ENCODE measurements around the gene SHFL.

SHFL gene

DNA sequence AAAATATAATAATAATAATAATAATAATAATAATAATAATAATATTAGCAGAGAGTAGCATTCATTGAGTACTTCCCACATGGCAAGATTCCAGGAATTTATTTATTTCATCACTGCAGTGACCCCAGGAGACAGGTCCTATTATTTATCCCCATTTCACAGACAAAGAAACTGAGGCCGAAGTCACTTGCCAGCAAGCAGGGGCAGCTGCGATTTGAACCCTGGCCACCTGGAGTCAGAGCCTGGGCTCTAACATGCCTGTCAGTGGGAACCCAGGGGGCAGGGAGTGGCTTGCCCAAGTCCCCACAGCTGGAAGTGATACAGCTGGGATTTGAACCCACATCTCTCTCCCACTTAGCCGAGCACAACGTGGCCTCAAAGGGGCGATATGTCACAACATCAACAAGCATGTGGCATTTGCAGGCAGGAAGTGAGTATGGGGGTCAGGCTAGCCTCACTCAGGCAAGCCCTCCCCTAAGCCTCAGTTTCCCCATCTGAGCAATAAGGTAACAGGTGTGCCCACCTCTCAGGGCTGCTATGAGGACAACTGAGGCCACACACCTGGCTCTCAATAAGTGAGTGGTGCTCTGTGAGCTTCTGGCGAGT is 2.9 kb downstream of the SHFL start:
- no peak for DNase-seq

DNA sequence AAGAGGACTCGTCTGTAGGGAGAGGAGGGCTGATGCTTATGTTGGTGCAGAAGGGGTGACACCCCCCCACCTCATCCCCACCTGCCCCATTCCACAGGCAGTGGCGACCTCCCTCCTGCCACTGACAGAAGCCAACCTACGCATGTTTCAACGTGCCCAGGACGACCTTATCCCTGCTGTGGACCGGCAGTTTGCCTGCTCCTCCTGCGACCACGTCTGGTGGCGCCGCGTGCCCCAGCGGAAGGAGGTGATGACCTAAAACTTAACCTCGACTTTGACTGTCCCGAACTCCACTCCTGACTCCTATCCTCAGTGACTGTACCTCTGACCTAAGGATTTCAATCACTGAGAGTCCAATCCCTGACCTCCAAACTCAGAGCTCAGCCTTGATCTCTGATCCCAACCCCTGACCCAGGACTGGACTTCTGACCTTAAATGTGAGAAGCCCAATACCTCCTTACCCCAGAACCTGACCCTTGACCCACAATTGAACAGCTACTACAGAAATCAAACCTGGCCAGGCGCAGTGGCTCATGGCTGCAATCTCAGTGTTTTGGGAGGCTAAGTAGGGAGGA is 3.8 kb downstream of the SHFL start:
- no peak for DNase-seq

DNA sequence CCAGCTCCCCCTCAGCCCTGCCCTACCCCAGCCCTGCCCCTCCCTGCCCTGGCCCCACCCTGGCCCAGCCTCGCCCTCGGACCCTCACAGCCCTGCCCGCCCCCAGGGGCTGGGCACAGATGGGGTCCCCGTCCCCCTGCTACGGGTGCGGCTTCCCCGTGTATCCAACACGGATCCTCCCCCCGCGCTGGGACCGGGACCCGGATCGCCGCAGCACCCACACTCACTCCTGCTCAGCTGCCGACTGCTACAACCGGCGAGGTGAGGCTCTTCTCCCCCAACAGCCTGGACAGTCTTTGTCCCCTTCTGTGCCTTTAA is 5.2 kb downstream of the SHFL start:
- DNase-seq: no peak

DNA sequence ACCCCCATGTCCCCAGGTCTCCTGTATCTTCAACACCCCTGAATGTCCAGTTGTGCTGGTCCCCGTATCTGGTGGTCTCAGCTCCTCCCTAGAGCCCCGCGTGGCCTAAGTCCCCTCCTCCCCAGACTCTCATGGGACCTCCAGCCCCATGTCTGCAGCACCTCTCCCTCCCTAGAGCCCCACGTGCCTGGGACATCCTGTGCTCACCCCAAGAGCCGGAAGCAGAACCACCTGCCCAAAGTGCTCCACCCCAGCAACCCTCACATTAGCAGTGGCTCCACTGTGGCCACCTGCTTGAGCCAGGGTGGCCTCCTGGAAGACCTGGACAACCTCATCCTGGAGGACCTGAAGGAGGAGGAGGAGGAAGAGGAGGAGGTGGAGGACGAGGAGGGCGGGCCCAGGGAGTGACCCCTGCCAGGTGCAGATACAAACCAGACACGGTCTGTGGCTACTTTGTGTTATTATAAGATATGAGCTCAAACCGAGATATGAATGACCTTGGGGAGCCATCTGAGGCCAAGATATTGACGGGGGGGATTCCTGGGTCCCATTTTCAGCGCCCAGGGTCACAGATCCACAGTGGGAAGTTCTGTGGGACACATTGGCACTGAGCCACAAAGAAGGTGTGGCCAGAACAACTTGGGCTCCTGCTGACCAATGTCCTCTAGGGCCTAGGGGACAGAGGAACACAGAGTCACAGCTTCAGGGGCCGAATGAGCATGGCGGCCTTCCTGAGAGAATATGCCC is 6.0 kb downstream of the SHFL start:
- no peak for DNase-seq

DNA sequence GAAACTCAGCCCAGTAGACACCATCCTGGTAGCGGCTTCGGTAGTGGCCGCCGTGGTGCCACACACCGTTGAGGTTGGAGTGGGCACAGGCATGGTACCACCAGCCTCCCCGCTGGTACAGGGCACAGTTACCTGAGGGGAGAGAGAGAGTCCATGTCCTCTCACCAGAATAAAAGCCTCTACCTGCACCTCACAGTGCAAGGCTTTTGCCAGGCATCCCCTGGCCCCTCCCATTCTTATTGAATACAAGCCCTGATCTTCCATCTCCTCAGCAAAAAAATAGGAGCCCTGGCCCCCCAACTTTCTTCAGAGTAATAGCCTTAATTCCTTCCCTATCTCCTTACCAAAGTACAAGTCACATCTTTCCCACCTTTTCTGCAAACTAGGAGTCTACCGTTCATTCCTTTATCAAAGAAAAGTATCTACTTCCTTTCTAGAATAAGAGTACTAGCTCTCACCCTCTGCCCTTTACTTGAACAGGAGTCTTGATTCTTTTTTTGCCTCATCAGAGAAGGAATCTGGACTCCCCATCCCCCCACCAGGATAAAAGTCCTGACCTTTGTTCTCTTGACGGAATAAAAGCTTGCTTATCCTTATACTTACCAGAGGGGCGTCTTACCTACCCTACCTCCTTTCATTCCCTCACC is 6.7 kb downstream of the SHFL start:
- DNase-seq: no peak

DNA sequence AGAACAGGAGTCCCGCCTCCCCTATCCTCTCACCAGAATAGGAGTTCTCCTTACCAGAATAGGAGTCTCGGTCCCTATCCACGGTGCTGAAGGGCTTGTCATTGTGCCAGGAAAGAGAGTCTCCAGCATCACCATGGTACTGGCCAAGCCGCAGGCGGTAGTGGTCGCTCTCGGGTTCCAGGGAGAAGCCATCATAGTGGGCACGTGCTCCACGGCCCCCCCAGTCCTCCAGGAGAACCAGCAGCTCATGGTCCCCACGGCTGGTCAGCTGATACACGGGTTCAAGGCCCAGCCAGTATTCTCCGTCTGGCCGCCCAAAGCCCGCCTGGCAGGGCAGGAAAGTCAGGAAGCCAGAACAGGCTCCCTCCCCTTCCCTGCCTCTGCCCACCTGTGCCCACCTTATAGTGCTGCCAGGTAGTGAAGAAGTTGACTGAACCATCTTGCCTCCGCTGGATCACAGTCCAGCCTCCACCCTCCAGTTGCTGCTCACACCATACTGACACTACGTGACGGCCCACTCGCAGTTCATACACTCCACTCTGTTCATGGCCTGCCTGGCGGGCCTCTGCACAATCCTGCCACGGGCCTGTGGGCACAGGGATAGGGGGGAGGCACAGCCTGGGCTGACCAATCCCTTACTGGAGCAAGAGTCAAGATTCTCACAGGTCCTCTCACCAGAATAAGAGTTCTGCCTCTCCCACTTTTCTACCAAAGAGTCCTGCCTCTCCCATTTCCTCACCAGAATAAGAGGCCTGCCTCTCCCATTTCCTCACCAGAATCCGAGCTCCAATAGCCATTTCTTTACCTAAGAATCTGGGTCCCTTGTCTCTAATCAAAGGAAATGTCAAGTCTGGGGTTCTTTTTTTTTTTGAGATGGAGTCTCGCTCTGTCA is 7.4 kb downstream of the SHFL start:
- DNase-seq: no peak

DNA sequence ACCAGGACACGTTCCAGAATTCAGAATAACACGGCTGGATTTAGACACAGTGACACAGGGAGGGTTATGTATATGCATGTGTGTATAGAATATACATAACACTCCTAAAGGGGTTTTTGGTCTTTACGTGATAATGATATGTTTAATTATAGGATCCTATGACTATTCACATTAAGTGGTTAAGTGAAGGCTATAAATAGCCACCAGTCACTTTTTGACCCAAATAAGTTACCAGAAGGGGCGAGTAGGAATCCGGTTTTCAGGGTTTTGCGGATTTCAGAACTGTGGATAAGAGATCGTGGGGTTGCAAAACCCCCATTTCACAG is 9.5 kb downstream of the SHFL start:
- no peak for DNase-seq

DNA sequence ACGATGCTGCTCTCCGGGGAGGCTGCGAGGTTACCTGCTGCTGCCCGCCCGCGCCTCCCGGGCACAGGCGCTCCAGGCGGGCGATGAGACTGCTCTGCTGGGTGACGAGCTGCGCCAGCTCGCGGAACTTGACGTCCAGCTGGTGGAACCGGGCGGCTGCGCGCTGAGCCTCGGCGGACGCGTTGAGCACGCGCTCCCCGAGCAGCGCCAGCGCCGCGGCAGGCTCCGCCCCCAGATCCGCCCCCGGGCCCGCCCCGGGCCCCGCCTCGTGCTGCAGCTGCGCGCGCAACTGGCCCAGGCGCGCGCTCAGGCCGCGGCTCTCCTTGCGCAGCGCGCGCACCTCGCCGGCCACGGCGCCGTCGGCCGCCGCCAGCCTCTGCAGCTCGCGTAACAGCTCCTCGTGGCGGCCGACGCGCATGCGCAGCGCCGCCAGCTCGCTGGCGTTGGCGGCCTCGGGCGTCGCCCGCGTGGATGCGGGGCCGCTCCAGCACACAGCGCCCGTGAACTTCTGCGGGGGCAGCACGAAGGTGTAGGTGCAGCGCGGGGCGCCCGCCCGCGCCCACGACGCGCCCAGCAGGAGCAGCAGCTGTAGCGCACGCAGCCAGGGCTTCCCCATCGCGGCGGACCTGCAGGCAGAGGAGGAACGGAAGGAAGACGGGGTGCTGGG is 10.0 kb downstream of the SHFL start:
- DNase-seq: peak; percentile 89

DNA sequence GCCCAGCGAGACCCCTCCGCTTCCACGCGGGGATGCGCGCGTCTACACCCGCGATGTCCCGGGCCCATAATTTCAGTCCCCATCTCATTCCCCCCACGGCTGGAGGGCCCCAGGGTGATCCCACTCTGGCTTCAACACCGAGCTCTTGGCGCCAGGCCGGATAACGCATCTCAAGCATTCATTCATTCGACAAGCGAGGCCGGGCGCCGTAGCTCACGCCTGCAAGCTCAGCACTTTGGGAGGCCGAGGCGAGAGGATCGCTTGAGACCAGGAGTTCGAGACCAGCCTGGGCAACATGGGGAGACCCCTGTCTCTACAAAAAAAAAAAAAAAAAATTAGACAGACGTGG is 10.5 kb downstream of the SHFL start:
- no peak for DNase-seq

DNA sequence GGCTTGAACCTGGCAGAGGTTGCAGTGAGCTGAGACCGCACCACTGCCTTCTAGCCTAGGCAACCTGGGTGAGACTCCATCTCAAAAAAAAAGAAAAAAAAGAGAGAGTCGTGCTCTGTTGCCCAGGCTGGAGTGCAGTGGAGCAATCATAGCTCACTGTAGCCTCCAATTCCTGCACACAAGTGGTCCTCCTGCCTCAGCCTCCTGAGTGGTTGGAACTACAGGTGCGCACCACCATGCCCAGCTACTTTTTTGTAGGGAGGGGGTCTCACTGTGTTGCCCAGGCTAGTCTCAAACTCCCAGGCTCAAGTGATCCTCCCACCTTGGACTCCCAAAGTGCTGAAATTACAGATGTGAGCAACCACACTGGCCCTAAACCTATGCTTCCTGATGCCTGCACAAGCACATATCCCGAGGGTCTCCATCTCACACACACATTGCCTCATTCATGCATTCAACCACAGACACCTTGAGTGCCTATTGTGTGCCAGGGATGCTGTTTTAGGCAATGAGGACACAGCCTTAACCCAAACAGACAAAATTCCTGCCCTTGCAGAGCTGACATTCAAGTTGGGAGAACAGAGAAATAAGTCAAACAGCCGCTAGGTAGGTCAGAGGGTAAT is 14.2 kb downstream of the SHFL start:
- no peak for DNase-seq

DNA sequence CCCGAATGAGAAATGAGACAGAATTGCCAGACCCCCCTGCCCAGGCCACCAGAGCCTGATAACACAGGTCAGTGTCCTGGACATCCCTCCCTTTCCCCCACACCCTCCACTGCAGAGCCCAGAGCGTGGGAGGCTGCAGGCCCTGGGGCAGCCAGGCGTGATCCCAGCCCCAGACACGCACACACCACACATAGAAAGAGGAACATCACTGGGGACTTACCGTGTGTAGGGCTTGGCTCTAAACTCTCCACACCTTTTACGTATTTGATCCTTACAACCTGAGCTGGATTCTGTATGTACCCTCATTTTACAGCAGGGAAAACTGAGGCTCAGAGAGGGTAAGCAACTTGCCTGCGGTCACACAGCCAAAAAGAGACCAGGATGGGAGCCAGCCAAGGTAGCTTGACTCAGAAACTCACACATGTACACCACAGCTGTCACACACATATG is 16.7 kb downstream of the SHFL start:
- DNase-seq: no peak

DNA sequence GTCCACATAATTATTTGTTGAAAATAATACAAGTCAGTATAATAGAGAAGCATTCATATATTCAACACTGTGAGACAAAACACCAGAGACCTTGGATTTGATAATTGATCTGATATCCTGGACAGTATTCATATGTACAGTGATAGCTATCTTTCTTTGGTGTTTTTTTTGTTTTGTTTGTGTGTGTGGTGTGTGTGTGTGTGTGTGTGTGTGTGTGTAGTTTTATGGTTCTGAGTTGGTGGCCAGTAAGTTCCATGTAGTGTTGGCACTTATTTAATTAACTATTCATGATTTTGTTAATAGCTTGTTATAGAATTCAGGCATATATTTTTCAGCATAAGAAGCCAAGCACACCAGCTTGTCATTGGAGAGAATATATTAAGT is 18.0 kb downstream of the SHFL start:
- DNase-seq: no peak

DNA sequence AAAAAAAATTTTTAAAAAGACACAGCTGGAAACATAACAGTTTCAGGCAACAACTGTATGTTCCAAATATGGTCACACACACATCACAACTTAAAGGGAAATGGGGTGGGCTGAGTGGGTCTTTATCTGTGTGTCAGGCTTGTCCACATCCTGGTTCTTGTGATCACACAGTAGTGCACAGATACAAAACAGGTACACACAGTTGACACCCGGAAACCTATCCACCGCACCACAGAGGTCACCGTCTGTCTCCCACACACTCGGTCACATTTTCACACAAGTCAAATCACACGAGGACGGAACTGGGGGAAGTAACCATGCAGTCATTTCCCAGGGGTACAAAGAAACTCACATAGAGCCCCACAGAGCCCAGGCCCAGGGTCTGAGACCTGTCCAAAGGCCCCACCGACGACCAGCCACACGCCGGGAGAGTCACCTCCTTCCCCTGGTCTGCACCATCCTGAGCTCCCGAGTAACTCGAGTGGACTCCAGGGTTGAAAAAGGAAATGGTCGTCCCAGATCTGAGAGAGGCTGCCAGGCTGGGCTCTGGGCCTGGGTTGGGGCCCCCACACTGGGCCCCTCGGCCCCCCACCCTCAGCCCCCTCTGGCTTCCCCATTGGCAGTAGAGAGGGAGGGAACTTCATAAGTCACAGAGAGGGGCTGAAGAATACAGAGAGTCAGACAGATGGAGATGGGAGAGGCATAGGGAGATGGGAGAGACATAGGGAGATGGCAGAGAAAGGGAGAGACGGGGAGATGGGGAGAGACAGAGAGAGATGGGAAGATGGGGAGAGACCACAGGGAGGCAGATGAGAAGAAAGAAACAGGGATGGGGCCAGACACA is 18.8 kb downstream of the SHFL start:
- no peak for DNase-seq

DNA sequence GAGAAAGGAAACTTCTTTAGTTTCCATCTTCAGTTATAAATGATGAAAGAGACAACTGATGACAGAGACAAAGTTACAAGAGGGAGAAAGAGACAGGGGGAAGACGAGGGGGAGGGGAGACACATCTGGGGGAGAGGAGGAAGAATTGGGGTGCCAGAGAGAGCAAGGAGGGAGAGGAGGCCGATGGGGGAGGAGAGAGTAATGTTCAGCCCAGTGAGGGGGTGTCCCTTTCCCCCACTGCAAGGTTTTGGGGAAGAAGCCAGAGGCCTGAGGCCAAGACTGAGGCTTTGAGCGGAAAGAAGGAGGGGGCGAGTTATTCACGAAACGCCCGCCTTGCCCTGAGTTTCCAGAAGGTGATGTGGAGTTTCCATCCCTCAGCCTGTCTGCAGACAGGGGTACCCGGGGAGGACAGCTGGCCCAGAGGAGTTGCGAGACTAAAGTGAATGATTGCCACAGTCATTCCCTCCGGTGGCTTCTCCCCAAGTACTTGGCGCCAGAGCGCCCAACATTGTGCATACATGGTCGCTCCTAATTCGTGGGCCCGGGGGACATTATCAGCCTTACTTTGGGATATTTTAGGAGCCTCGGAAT is 19.5 kb downstream of the SHFL start:
- no peak for DNase-seq

DNA sequence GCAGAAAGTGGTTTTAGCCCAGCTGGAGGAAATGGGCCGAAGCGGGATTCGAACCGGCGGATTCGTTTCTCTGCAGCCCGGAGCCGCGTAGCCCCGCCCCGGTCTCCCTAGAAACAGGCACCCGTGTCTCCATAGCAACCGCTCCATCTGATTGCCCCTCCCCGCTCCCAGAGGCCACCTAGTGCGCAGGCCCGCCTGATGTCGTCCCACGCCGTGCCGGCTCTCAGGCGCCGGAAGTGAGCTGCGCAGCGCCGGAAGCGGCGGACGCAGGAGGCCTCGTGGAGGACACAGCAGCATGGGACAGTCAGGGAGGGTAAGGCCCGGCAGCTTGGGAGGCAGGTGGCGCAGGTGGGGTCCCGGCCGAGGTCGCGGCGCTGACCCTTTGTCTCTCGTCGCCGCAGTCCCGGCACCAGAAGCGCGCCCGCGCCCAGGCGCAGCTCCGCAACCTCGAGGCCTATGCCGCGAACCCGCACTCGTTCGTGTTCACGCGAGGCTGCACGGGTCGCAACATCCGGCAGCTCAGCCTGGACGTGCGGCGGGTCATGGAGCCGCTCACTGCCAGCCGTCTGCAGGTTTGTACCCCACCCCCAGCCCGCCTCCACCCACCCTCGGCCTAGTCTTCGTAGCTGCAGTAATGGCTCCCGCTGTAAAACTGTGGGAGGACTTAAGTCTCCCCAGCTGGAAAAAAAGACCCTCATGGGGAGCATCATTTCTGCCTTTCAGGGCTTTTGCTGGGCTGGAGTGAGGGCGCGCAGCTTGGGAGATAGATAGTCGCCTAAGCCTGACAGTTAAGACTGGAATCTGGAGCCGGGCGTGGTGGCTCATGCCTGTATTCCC is 20.2 kb downstream of the SHFL start, which contains the start of gene PPAN:
TSS of gene PPAN (plus strand) at position 263 of the 837 bp plus-strand sequence. CDS start at position 296, 33 bp downstream.
- peak; percentile 99 for DNase-seq

DNA sequence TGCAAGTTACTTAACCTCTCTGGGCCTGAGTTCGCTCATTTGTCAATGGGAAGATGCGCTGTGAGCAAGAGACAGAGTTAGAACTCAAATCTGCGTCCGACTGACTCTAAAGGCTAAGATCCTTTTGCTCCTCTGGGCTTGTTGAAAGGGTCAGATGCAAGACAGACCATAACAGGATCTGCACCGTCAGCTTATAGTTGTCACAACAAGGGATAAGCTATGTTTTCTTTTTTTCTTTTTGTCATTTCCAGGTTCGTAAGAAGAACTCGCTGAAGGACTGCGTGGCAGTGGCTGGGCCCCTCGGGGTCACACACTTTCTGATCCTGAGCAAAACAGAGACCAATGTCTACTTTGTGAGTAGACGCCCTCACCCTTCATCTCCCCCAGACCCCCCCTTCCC is 21.1 kb downstream of the SHFL start:
- DNase-seq: no peak

DNA sequence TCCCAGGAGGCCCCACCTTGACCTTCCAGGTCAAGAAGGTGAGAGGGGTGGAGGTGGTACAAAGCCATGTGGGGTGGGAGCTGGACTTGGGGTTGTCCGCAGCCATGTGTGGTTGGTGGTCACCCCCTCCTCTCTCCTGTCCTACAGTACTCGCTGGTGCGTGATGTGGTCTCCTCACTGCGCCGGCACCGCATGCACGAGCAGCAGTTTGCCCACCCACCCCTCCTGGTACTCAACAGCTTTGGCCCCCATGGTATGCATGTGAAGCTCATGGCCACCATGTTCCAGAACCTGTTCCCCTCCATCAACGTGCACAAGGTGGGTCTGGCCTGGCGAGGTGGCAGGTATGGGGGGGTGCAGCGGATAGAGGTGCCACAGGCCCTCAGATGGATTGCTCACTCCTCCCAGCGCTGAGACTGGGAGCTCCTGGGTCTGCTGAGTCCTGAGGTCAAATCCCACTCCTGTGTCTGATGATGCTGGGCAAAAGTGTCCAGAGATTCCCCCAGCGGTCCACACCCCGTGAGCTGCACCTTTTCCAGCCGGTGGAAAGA is 21.8 kb downstream of the SHFL start:
- no peak for DNase-seq

DNA sequence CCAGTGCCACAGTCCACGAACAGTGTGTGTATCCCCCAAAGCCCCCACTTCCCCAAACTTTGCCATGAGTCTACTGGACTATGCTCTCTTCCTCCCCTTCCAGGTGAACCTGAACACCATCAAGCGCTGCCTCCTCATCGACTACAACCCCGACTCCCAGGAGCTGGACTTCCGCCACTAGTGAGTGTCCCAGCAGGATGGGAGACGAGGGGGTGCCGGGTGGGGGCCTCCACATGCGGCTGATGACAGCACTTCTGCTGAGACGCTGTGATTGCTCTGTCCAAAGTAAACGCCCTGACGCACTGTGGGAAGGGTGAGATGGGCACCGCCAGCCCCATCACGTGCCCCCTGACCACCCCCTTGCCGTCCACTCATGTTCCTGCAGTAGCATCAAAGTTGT is 23.4 kb downstream of the SHFL start:
- DNase-seq: no peak
